GM12801 (cell line): Measurements from ENCODE around the gene RAB3GAP2.

Experiments used
- CTCF ChIP-seq: IDR thresholded peaks from one replicate; pipeline ENCODE4 v1.5.1; 2011; ENCODE audit warnings: control low read depth; ENCODE audit not compliant: insufficient read length; ENCODE audit errors: extremely low read depth

Gene RAB3GAP2

DNA sequence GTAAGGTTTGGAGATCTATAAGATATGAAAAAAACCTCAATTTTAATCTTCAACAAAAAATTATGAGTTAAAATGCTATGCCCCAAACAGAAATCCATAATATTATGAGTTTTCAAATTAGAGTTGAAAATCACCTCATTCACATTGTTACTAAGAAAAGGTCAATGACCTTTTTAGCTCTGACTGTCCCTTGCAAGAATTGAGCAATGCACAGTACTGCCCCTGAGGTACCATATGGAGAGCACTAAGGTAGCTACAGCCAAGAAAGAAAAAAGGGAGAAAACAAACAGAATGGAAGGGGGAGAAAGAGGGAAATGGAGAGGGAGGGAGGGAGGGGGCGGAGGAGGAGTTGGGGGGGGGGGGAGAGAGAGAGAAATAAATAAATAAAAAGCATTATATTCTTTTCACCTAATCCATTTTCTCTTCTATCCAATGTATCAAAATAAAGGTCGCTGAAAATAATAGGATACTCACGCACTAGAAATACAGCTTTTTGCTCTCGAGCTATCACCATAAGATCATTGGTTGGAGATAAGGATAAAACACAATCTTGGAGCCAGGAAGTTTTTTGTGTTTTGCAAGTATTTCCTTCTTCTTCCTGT lies 58.8 kb downstream of the RAB3GAP2 start:
- TF ChIP-seq CTCF = no peak

DNA sequence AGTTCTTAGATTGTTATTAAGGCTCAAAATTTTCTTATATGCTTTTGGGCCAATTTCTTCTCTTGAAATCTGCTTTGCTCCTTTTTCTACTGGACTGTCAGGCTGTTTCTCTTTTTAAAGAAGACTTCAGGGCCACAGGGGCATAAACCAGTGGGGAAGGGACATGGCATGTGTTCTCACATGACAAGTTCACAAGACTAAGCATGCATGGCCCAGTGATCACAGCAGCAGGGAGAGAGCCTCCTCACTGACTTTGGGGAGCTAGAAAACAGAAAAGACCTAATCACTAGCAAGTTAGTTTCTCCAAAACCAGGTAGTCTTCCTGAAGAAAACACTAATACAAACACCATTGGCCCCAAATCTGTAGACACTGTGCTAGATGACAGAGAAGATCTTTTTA lies 64.8 kb downstream of the RAB3GAP2 start:
- TF ChIP-seq CTCF = no peak

- no peak for TF ChIP-seq CTCF
Measured at GRCh38 chr1:220203816-220204215, 68.4 kb downstream of the RAB3GAP2 start.

- no peak for TF ChIP-seq CTCF
Measured at GRCh38 chr1:220198186-220199005, 73.9 kb downstream of the RAB3GAP2 start.

- TF ChIP-seq CTCF = no peak
Measured at GRCh38 chr1:220195701-220196100, 76.6 kb downstream of the RAB3GAP2 start.

- no peak for TF ChIP-seq CTCF
Measured at GRCh38 chr1:220189750-220190347, 82.4 kb downstream of the RAB3GAP2 start.

DNA sequence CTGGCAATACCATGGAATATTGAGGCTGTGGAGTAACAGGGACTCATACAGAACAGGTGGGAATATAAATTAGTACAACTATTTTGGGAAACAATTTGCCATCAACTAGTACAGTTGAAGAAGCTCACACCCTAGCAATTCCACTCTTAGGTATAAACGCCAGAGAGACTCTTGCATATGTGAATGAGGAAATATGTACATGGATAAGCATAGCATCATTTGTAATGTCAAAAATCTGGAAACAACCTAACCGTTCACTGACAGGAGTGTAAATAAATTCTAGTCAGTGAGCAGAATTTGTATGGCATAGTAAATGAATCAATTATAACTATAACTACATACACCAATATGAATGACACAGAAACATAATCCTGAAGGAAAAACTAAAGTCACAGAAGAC lies 83.7 kb downstream of the RAB3GAP2 start:
- TF ChIP-seq CTCF = no peak
